Stimulated activated CD4-positive, alpha-beta T cell treated with anti-CD3 and anti-CD28 coated beads, Interleukin-4, amount 100 ng/mL, for 48 hours (primary cell): Measurements from ENCODE around the gene CTSW.

Experiments
- DNase-seq, 2 donors: peaks; one replicate each; pipeline ENCODE4 v3.0.0-alpha.2; 2020; ENCODE audit warnings: low read depth in 2 of 2

CTSW gene

GRCh38 chr11:65856689-65857499 lies 22.7 kb upstream of the CTSW start:
- peak; percentile 75 to 82 for DNase-seq

- DNase-seq: peak in 1 of 2 donors; percentile 54
Measured at GRCh38 chr11:65857500-65857852, 22.2 kb upstream of the CTSW start.

GRCh38 chr11:65857853-65858680 lies 21.6 kb upstream of the CTSW start, which contains the start of gene CFL1:
TSS of gene CFL1 (minus strand) at chr11:65858180. CDS start at chr11:65858099, 81 bp downstream.
- peak; percentile 95 to 97 for DNase-seq

- DNase-seq: no peak
Measured at GRCh38 chr11:65858681-65859087, 21.0 kb upstream of the CTSW start.

- peak; percentile 97 to 99 for DNase-seq
Measured at GRCh38 chr11:65859095-65859811, 20.4 kb upstream of the CTSW start.

- peak in 1 of 2 donors; percentile 41 for DNase-seq
Measured at GRCh38 chr11:65859812-65860277, 19.8 kb upstream of the CTSW start.

DNA sequence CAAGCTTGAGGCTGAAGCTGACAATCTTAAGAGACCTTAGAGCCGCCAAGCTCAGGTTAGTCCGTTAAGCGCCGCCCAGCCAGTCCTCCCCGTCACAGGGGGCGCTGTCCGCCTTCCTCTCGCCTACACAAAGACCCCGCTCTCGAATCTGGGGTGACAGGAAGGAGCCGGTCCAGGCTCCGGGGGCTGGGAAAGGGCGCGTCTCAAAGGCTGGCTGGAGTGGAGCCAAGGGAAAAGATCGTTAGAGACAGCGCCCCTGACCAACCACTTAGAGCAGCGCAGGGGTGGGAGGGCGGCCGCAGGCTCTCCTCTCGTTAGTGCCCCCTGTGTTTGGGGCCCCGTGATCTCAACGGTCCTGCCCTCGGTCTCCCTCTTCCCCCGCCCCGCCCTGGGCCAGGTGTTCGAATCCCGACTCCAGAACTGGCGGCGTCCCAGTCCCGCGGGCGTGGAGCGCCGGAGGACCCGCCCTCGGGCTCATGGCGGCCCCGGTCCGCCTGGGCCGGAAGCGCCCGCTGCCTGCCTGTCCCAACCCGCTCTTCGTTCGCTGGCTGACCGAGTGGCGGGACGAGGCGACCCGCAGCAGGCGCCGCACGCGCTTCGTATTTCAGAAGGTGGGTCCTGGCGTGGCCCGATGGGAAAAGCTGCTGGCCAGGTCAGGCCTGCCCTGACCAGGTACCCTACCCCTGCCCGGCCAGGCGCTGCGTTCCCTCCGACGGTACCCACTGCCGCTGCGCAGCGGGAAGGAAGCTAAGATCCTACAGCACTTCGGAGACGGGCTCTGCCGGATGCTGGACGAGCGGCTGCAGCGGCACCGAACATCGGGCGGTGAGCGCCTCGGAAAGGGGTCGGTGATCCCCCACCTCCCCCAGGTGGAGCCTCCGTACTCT lies 19.1 kb upstream of the CTSW start, which contains the start of gene MUS81:
TSS of gene MUS81 (plus strand) at position 156 of the 887 bp plus-strand sequence. CDS start at position 477, 321 bp downstream.
- peak; percentile 94 to 95 for DNase-seq

GRCh38 chr11:65861165-65861505 lies 18.5 kb upstream of the CTSW start:
- no peak for DNase-seq

DNA sequence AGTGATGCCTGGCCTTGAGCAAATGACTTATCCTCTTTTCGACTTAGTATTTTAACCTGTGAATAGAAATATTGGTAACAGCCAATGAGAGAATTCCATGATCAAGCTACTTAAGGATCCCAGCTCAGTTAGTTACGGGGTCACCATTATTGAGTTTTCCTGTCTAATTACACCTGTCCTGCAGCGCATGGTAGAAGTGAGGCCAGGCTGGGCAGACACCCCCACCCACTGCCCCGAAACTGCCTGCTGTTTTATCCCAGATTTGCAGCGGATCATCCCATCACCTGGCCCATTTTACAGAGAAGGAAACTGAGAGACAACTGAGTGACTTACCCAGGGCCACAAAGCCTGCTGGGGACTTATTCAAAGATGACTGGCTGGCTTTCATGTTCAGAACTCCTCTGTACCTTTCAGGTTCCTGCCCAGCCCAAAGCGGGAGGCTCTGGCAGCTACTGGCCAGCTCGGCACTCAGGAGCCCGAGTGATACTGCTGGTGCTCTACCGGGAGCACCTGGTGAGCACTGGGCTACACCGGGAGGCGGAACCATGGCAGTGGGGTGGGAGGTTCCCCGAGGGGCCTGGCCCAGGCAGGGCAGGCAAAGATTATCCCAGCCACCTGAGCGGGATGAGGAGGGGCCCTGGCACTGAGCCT lies 18.0 kb upstream of the CTSW start:
- no peak for DNase-seq

DNA sequence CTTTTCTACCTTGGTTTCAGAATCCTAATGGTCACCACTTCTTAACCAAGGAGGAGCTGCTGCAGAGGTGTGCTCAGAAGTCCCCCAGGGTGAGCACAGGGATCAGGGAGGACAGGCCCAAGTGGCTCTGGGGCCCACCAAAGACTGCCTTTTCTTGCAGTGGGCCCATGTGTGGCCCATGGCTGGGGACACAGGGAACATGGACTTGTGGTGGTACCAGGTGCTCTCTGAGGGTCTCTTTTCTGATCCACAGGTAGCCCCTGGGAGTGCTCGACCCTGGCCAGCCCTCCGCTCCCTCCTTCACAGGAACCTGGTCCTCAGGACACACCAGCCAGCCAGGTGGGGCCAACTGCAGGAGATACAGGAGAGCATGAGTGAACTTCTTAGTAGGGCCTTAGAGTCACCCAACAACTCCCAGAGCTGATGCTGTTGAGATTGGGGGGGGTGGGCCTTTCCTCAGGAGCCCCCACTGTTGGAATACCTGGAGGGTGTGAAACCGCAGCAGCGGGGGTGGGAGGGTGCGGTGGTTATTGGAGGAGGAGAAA lies 17.4 kb upstream of the CTSW start:
- DNase-seq: no peak

DNA sequence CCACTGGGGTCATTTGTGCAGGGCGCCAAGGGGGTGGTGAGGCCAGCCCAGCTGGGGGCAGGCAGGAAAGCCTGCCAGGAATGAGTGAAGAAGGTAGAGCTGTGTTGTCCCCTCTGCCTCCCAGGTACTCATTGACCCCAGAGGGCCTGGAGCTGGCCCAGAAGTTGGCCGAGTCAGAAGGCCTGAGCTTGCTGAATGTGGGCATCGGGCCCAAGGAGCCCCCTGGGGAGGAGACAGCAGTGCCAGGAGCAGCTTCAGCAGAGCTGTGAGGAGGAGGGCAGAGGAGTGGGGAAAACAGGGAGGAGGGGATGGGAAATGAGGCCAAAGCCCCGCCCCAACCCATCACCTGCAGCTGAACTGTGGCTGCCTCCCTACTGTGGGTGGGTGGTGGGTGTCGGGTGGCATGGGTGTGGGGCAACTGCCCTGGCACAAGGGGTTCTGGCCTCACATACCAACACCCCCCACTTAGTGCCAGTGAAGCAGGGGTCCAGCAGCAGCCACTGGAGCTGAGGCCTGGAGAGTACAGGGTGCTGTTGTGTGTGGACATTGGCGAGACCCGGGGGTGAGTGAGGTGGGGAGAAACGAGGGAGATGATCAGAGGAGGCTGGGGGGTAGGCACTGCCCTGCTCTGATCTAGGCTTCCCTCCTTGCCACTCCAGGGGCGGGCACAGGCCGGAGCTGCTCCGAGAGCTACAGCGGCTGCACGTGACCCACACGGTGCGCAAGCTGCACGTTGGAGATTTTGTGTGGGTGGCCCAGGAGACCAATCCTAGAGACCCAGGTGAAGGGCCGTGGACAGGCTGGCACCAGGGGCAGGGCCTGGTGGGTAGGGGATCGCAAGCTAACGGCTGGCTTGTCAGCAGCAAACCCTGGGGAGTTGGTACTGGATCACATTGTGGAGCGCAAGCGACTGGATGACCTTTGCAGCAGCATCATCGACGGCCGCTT lies 16.4 kb upstream of the CTSW start:
- DNase-seq: no peak

DNA sequence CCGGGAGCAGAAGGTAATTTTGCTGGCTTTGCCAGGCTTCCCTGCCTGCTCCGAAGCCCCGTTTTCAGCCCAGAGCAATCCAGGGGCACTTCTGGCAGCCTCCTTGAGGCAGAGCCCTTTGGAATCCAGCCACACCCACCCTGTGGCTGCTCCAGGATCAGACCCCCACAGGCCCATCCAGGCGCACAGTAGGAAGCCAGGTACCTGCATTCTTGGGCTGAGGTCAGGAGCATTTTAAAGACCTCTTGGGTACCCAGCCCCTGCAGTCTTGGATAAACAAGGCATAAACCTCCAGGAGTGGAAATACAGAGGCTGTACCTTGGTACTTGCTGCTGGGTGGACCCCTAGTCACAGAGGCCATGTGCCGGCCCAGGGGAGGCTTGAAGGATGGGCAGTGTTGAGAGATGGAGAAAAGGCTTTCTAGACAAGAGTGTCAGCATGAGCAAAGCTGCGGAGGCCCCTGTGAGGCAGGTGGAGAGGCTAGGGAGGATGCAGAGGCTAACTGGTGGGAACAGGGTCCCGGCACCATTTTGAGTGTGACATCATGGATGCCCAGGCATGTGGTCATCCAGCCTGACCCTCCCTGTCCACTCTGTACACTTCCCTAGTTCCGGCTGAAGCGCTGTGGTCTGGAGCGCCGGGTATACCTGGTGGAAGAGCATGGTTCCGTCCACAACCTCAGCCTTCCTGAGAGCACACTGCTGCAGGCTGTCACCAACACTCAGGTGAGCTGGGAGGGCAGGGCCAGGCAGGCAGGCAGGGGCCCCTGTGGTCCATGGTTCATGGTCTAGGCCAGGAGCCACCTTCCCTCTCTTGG lies 15.5 kb upstream of the CTSW start:
- DNase-seq: no peak

DNA sequence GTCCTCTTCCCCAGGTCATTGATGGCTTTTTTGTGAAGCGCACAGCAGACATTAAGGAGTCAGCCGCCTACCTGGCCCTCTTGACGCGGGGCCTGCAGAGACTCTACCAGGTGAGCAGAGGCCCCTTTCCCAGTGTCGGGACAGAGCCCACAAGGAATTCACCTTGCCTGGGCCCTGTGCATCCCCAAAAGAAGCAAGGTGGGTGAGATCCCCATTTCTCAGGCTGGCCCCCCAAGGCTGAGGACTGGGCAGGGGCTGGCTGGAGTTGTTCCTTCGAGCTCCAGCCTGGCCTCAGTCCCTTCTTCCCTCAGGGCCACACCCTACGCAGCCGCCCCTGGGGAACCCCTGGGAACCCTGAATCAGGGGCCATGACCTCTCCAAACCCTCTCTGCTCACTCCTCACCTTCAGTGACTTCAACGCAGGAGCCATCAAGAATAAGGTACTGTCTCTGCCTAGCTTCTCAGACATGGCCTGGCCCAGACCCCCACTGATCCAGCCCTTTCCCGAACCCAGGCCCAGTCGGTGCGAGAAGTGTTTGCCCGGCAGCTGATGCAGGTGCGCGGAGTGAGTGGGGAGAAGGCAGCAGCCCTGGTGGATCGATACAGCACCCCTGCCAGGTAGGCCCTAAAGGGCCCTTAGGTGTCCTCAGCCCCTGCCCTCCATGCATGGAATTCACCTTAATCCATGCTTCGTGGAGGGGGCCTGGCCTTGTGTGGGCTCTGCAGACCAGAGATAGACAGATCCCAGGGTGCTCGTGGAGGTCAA lies 14.7 kb upstream of the CTSW start:
- no peak for DNase-seq

DNA sequence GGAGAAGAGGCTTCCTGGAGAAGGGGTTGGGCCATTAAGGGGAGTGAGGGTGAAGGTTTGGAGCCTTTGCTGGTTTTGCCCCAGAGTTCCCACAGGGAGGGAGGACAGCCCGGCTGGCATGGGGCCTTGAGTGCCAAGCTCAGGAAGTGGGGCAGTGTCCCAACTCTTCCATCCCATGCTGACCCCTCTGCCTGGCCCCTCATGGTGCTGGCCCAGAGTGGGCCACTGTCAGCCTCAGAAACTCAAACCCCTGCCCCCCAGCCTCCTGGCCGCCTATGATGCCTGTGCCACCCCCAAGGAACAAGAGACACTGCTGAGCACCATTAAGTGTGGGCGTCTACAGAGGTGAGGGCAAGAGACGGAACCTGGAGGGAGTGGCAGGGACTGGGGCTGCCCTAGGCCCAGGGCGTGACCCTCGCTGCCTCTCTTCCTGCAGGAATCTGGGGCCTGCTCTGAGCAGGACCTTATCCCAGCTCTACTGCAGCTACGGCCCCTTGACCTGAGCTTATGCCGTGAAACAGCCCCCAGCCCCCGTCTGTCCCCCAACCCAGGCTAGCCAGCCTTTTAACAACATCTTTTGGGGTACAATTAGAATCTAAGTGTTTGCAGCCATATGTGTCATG lies 14.0 kb upstream of the CTSW start:
- no peak for DNase-seq

- no peak for DNase-seq
Measured at GRCh38 chr11:65866509-65867283, 12.9 kb upstream of the CTSW start.
